Daoy (cell line): ENCODE data around the gene ZDHHC20. TPM values are rescaled to one million over a fixed set of nuclear protein-coding genes. Genes with fewer than 3 reads are reported as not detected.

Experiments used
- DNase-seq: peaks from one replicate; pipeline ENCODE4 v3.0.0-alpha.2; 2015; ENCODE audit warnings: low read depth
- total RNA-seq: library from RNA; depleted of rRNA; stranded (reverse); fragments of >200 nt; shearing (Covaris generic); gene quantifications from 2 replicates; pipeline ENCODE4 v1.2.3, GENCODE V29; 2014; rRNA removed

Gene ZDHHC20, protein sequence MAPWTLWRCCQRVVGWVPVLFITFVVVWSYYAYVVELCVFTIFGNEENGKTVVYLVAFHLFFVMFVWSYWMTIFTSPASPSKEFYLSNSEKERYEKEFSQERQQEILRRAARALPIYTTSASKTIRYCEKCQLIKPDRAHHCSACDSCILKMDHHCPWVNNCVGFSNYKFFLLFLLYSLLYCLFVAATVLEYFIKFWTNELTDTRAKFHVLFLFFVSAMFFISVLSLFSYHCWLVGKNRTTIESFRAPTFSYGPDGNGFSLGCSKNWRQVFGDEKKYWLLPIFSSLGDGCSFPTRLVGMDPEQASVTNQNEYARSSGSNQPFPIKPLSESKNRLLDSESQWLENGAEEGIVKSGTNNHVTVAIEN
- total RNA-seq: 39.6 and 45.0 TPM in 2 replicates

DNA sequence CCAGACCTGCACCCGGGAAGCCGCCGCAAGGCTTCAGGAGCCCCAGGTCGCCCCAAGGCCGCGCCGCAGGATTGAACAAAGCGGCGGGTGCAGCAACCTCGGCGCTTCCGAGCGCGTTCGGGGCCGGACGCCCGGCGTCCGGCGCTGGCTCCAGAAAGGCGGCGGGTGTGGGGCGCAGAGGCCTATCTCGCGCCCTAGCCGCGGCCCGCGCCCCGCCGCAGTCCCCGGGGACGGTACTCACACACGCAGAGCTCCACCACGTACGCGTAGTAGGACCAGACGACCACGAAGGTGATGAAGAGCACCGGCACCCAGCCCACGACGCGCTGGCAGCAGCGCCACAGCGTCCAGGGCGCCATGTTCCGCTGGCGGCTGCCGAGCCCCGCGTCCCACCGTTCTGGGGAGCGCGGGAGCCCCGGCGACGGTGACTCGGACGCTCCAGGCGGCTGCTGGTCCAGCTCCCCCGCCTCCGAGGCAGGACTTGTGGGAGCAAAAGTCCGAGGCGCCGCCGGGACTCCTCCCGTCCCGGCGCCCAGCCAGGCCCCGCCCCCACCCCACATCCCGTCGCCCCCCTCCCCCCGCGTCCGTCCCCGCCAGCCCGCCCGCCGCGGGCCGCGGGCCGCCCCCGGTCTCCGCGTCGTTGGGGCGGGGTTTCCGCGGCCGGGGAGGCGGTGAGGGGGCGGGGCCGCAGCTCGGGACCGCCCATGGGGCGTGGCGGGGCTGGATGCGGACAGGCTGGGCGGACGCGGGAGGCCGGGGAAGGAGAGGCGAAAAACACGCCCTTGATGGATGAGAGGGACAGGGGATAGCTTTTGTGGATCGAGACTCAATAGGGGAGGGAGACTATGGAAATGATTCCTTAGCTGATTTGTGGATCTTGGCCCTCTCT, at the start of gene ZDHHC20:
ZDHHC20 (minus strand) TSS at position 491 of the 889 bp plus-strand sequence; CDS start at position 359, 132 bp downstream.
- DNase-seq: peak; percentile 84

- no peak for DNase-seq
These were observed 45.3 kb upstream of the ZDHHC20 start for GRCh38 chr13:21504379-21504778.

- DNase-seq: no peak
These were observed 42.6 kb upstream of the ZDHHC20 start for GRCh38 chr13:21501686-21502085.

- DNase-seq: no peak
These were observed 27.2 kb upstream of the ZDHHC20 start for GRCh38 chr13:21486322-21486721.

GRCh38 chr13:21483748-21484147, 24.6 kb upstream of the ZDHHC20 start:
- DNase-seq: no peak

- DNase-seq: no peak
These were observed 22.3 kb upstream of the ZDHHC20 start for GRCh38 chr13:21481359-21481758.

- peak; percentile 45 for DNase-seq
These were observed 20.0 kb upstream of the ZDHHC20 start for GRCh38 chr13:21478881-21479808.

DNA sequence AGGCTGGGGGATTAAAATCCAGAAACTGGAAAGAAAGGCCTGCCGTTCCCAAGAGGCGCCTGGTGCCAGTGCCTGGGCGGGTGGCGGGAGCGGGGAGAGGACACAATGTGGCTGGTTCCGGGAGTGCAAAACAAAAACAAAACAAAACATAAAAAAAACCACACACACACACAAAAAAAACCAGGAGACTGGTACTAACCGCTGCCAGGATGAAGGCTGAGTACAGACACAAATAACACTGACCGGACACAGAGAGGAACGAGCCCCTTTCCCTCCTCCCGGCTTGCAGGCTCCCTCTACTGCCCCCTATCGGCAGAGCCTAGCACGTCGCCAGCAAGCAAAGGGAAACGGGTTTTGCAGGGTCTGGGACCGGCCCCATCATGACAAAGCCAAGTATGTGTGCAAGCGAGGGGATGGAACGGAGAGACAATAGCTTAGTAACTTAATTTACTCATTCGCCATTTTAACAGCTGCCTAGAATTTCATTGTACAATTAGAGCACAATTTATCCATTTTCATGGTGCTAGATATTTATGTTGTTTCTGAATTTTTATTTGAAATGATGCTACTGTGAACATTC, 17.9 kb upstream of the ZDHHC20 start:
- DNase-seq: peak; percentile 70

- no peak for DNase-seq
These were observed 16.0 kb upstream of the ZDHHC20 start for GRCh38 chr13:21475115-21475514.

- DNase-seq: no peak
These were observed 11.7 kb upstream of the ZDHHC20 start for GRCh38 chr13:21470785-21471184.

- no peak for DNase-seq
These were observed 7.4 kb upstream of the ZDHHC20 start for GRCh38 chr13:21466527-21466926.

DNA sequence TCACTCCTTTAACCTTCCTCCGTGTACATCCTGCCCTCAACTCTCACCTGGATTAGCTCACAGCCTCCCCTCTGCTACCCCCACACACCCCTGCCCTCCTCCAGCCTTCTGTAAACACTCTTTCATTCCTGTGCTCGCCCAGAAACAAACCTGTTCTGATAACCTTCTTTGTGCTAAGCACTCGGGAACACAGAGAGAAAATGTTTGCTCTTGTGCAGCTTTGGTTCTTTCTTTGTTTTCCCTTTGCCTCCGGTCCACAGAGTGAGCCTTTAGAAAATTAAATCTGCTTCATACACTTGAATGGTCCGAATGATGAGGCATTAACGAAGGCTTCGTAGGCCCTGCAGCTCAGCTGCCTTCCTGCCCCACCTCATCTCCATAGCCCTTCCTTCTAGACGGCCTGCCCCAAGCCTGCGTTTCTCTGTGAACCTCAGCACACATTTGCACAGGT, 6.6 kb upstream of the ZDHHC20 start:
- no peak for DNase-seq

- no peak for DNase-seq
These were observed 4.3 kb upstream of the ZDHHC20 start for GRCh38 chr13:21463424-21463823.

DNA sequence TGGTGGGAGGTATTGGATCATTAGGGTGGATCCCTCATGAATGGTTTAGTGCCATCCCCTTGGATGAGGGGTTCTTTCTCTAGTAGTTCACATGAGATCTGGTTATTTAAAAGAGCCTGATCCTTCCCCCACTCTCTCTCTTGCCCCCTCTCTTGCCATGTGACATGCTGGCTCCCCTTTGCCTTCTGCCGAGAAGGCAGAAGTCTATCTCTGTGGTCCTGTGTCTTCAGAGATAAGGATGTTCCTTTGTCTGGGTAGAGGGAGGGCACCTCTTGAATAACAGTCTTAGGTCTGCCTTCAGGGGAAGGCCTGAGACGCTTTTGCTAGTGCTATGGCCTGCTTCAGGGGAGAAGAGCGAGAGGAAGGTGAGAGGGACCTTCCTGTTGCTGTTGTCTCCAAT, 2.0 kb upstream of the ZDHHC20 start:
- no peak for DNase-seq

- DNase-seq: peak; percentile 25
These were observed 671 bp downstream of the ZDHHC20 start for GRCh38 chr13:21458451-21458812.

GRCh38 chr13:21453387-21454081, 5.6 kb downstream of the ZDHHC20 start:
- DNase-seq: no peak

DNA sequence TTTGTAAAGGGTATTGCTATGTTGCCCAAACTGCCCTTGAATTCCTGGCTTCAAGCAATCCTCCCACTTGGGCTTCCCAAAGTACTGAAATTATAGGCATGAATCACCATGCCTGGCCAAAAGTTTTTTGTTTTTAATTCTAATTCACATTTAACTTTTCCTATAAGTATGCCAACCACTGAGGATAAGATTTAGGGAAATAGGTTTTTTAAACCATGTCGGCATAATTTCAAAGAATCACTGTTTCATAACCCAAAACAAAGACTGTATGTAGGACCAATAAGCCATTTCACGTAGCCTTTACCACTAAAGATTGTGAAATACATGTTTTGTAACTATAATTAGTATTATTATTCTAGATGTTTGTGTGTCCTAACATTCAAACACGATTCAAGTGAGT, 8.2 kb downstream of the ZDHHC20 start:
- no peak for DNase-seq

DNA sequence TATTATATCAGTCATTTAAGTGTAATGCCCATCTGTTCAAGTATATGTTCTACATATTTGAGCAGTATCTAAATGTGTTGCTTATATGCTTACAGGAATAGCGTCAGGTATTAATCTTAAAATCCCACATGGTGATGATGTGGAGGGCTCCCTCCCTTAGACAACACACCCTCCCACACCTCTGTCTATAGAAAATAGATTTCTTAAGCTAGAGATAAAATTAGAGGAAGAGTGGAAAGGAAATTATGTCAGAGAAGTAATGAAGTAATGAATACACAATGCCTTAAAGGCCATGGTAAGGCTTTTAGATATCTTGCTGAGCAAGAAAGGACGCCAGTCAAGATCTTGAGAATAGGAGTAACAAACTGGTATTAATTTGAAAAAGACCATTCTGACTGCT, 12.4 kb downstream of the ZDHHC20 start:
- DNase-seq: no peak

- no peak for DNase-seq
These were observed 13.3 kb downstream of the ZDHHC20 start for GRCh38 chr13:21445759-21446158.

DNA sequence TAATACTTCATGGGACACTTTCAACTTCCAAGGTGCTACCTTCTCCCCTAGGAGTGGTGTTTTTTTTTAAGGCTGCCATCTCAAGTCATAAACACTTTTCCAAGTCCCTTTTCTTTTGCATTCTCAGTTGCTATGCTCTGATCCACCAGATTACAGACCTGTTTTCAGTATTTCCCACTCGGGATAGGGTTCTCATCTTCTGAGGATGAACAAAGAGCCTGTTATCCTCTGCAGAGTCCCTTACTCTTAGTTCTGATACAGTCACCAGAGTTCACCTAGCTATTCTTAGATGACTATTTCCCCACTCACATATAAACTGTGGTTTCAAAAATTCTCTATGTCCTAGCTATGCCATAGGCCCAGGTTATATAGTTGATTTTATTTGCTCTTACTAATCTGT, 15.9 kb downstream of the ZDHHC20 start:
- DNase-seq: no peak

- no peak for DNase-seq
These were observed 22.5 kb downstream of the ZDHHC20 start for GRCh38 chr13:21436582-21436981.
